Pons (tissue), 1 donor: Measurements from ENCODE around the gene RNF187.

Source experiments
- DNase-seq: peaks from one replicate; pipeline ENCODE4 v3.0.0-alpha.2; 2016; ENCODE audit warnings: low spot score

RNF187 gene

GRCh38 chr1:228510101-228510802 is 23.1 kb downstream of the RNF187 start:
- DNase-seq = no peak

GRCh38 chr1:228510803-228511413 is 23.7 kb downstream of the RNF187 start:
- DNase-seq = no peak

- no peak for DNase-seq
These were observed 24.6 kb downstream of the RNF187 start for GRCh38 chr1:228511546-228512445.

- no peak for DNase-seq
These were observed 25.6 kb downstream of the RNF187 start for GRCh38 chr1:228512781-228513198.

GRCh38 chr1:228513236-228513900 is 26.2 kb downstream of the RNF187 start:
- DNase-seq = no peak

GRCh38 chr1:228514421-228514820 is 27.2 kb downstream of the RNF187 start:
- DNase-seq = no peak

- DNase-seq = peak; percentile 23
These were observed 28.1 kb downstream of the RNF187 start for GRCh38 chr1:228515200-228515834.

GRCh38 chr1:228517655-228518054 is 30.5 kb downstream of the RNF187 start:
- DNase-seq = no peak

GRCh38 chr1:228527596-228527995 is 40.4 kb downstream of the RNF187 start:
- no peak for DNase-seq

- DNase-seq = no peak
These were observed 41.4 kb downstream of the RNF187 start for GRCh38 chr1:228528612-228529011.

- no peak for DNase-seq
These were observed 43.0 kb downstream of the RNF187 start for GRCh38 chr1:228530086-228530758.

- no peak for DNase-seq
These were observed 44.0 kb downstream of the RNF187 start for GRCh38 chr1:228530951-228531731.

- DNase-seq = no peak
These were observed 51.6 kb downstream of the RNF187 start for GRCh38 chr1:228538831-228539230.

- DNase-seq = no peak
These were observed 53.2 kb downstream of the RNF187 start for GRCh38 chr1:228540161-228540917.

GRCh38 chr1:228541725-228542124 is 54.5 kb downstream of the RNF187 start:
- DNase-seq = no peak

- no peak for DNase-seq
These were observed 55.2 kb downstream of the RNF187 start for GRCh38 chr1:228542376-228542775.

GRCh38 chr1:228542981-228543380 is 55.8 kb downstream of the RNF187 start:
- DNase-seq = no peak

GRCh38 chr1:228543396-228543795 is 56.2 kb downstream of the RNF187 start:
- DNase-seq = no peak

GRCh38 chr1:228544021-228544850 is 57.1 kb downstream of the RNF187 start:
- DNase-seq = no peak
